K562 (cell line): ENCODE measurements around the gene PRR23E.

Source experiments
- KAT8 ChIP-seq: fragments of 450-650 bp; IDR thresholded peaks from 2 replicates; pipeline ENCODE4 v1.6.1; 2016; ENCODE audit warnings: low read depth, mild to moderate bottlenecking
- NFRKB ChIP-seq: fragments of 450-650 bp; IDR thresholded peaks from 2 replicates; pipeline ENCODE4 v1.6.1; 2016; ENCODE audit warnings: low read depth
- POLR2A ChIP-seq: fragments of 450-650 bp; conservative IDR thresholded peaks from 2 replicates; pipeline ENCODE4 v1.6.1; 2016
- RB1 ChIP-seq: fragments of 450-650 bp; IDR thresholded peaks from 2 replicates; pipeline ENCODE4 v1.6.1; 2017; ENCODE audit warnings: low read depth, mild to moderate bottlenecking
- RNF2 ChIP-seq: sonication (generic); IDR thresholded peaks from 2 replicates; pipeline ENCODE4 v1.6.1; 2016
- ZNF274 ChIP-seq: IDR thresholded peaks from 2 replicates; pipeline ENCODE4 v1.6.1; 2011; ENCODE audit warnings: low read depth, mild to moderate bottlenecking, low read length, moderate library complexity, borderline replicate concordance
- TF ChIP-seq, protein P1 (sequence below), 3 experiments: IDR thresholded peaks in 2 of 3; conservative IDR thresholded peaks in 1 of 3; 2 replicates each; pipeline ENCODE4 v1.5.1; 2011 to 2012; ENCODE audit warnings: low read length in 3 of 3, mild to moderate bottlenecking in 3 of 3, control low read depth in 2 of 3, improper control_type of control experiment in 1 of 3, inconsistent platforms in 1 of 3, low read depth in 1 of 3, mixed read lengths in 1 of 3, moderate library complexity in 1 of 3; ENCODE audit not compliant: insufficient read depth in 2 of 3
- TF ChIP-seq, protein P2 (sequence below): fragments of 450-650 bp; IDR thresholded peaks from 2 replicates; pipeline ENCODE4 v1.6.1; 2017; ENCODE audit warnings: antibody characterized with exemption, mild to moderate bottlenecking
- TF ChIP-seq, protein P3 (sequence below): sonication (generic); formaldehyde crosslinking; IDR thresholded peaks from 2 replicates; pipeline ENCODE4 v1.8.0; 2022; ENCODE audit warnings: mild to moderate bottlenecking, missing genetic modification reagents
- TF ChIP-seq, protein P4 (sequence below): fragments of 250-450 bp; sonication (Bioruptor Pico); IDR thresholded peaks from 2 replicates; pipeline ENCODE4 v1.5.0; 2022; ENCODE audit warnings: mild to moderate bottlenecking
- TF ChIP-seq, protein P5 (sequence below): fragments of 450-650 bp; IDR thresholded peaks from 2 replicates; pipeline ENCODE4 v1.6.1; 2016; ENCODE audit warnings: mild to moderate bottlenecking

DNA sequence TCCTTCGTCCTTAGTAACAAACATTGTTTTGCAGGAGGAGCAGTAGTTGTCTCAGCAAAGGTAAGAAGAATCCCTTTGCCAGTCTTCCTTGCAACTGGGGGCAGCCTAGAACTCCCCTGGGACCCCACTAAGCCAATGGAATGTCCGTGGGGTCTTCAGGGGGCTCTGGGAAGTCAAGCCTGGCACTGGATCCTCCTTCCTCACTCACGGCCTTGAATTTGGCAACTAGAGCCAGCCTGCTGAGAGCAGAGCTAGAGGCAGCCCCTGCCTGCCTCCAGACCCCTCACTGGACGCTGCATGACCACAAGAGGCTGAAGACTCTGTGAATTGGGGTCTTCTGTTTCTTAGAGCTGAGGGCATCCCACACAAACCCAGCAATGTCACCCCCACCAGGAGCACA is 18.6 kb upstream of the PRR23E start:
- TF ChIP-seq, protein P1, sequence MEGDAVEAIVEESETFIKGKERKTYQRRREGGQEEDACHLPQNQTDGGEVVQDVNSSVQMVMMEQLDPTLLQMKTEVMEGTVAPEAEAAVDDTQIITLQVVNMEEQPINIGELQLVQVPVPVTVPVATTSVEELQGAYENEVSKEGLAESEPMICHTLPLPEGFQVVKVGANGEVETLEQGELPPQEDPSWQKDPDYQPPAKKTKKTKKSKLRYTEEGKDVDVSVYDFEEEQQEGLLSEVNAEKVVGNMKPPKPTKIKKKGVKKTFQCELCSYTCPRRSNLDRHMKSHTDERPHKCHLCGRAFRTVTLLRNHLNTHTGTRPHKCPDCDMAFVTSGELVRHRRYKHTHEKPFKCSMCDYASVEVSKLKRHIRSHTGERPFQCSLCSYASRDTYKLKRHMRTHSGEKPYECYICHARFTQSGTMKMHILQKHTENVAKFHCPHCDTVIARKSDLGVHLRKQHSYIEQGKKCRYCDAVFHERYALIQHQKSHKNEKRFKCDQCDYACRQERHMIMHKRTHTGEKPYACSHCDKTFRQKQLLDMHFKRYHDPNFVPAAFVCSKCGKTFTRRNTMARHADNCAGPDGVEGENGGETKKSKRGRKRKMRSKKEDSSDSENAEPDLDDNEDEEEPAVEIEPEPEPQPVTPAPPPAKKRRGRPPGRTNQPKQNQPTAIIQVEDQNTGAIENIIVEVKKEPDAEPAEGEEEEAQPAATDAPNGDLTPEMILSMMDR (IDR thresholded peaks at IDR 0.05 in 2 of 3, conservative IDR thresholded peaks at IDR 0.05 in 1 of 3; ENCODE audit: insufficient read depth in 2 of 3, low read depth in 1 of 3, low read length in 3 of 3) = no peak
- TF ChIP-seq RNF2 = no peak
- TF ChIP-seq, protein P2, sequence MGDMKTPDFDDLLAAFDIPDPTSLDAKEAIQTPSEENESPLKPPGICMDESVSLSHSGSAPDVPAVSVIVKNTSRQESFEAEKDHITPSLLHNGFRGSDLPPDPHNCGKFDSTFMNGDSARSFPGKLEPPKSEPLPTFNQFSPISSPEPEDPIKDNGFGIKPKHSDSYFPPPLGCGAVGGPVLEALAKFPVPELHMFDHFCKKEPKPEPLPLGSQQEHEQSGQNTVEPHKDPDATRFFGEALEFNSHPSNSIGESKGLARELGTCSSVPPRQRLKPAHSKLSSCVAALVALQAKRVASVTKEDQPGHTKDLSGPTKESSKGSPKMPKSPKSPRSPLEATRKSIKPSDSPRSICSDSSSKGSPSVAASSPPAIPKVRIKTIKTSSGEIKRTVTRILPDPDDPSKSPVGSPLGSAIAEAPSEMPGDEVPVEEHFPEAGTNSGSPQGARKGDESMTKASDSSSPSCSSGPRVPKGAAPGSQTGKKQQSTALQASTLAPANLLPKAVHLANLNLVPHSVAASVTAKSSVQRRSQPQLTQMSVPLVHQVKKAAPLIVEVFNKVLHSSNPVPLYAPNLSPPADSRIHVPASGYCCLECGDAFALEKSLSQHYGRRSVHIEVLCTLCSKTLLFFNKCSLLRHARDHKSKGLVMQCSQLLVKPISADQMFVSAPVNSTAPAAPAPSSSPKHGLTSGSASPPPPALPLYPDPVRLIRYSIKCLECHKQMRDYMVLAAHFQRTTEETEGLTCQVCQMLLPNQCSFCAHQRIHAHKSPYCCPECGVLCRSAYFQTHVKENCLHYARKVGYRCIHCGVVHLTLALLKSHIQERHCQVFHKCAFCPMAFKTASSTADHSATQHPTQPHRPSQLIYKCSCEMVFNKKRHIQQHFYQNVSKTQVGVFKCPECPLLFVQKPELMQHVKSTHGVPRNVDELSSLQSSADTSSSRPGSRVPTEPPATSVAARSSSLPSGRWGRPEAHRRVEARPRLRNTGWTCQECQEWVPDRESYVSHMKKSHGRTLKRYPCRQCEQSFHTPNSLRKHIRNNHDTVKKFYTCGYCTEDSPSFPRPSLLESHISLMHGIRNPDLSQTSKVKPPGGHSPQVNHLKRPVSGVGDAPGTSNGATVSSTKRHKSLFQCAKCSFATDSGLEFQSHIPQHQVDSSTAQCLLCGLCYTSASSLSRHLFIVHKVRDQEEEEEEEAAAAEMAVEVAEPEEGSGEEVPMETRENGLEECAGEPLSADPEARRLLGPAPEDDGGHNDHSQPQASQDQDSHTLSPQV = no peak
- TF ChIP-seq, protein P3, sequence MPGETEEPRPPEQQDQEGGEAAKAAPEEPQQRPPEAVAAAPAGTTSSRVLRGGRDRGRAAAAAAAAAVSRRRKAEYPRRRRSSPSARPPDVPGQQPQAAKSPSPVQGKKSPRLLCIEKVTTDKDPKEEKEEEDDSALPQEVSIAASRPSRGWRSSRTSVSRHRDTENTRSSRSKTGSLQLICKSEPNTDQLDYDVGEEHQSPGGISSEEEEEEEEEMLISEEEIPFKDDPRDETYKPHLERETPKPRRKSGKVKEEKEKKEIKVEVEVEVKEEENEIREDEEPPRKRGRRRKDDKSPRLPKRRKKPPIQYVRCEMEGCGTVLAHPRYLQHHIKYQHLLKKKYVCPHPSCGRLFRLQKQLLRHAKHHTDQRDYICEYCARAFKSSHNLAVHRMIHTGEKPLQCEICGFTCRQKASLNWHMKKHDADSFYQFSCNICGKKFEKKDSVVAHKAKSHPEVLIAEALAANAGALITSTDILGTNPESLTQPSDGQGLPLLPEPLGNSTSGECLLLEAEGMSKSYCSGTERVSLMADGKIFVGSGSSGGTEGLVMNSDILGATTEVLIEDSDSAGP (CRISPR knock-in tag) = no peak
- TF ChIP-seq ZNF274 = no peak
- TF ChIP-seq RB1 = no peak
- no peak for TF ChIP-seq NFRKB
- TF ChIP-seq, protein P4, sequence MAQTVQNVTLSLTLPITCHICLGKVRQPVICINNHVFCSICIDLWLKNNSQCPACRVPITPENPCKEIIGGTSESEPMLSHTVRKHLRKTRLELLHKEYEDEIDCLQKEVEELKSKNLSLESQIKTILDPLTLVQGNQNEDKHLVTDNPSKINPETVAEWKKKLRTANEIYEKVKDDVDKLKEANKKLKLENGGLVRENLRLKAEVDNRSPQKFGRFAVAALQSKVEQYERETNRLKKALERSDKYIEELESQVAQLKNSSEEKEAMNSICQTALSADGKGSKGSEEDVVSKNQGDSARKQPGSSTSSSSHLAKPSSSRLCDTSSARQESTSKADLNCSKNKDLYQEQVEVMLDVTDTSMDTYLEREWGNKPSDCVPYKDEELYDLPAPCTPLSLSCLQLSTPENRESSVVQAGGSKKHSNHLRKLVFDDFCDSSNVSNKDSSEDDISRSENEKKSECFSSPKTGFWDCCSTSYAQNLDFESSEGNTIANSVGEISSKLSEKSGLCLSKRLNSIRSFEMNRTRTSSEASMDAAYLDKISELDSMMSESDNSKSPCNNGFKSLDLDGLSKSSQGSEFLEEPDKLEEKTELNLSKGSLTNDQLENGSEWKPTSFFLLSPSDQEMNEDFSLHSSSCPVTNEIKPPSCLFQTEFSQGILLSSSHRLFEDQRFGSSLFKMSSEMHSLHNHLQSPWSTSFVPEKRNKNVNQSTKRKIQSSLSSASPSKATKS (CRISPR knock-in tag) = no peak
- no peak for TF ChIP-seq POLR2A
- TF ChIP-seq, protein P5, sequence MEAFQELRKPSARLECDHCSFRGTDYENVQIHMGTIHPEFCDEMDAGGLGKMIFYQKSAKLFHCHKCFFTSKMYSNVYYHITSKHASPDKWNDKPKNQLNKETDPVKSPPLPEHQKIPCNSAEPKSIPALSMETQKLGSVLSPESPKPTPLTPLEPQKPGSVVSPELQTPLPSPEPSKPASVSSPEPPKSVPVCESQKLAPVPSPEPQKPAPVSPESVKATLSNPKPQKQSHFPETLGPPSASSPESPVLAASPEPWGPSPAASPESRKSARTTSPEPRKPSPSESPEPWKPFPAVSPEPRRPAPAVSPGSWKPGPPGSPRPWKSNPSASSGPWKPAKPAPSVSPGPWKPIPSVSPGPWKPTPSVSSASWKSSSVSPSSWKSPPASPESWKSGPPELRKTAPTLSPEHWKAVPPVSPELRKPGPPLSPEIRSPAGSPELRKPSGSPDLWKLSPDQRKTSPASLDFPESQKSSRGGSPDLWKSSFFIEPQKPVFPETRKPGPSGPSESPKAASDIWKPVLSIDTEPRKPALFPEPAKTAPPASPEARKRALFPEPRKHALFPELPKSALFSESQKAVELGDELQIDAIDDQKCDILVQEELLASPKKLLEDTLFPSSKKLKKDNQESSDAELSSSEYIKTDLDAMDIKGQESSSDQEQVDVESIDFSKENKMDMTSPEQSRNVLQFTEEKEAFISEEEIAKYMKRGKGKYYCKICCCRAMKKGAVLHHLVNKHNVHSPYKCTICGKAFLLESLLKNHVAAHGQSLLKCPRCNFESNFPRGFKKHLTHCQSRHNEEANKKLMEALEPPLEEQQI = no peak
- TF ChIP-seq KAT8 = no peak
